Type B pancreatic cell (in vitro differentiated cells): ENCODE measurements around the gene ZSCAN1. TPM values are rescaled to one million over a fixed set of nuclear protein-coding genes. Genes with fewer than 3 reads are reported as not detected.

Experiments
- DNase-seq: peaks from one replicate; pipeline ENCODE4 v3.0.0; 2021; ENCODE audit warnings: mixed read lengths; ENCODE audit not compliant: unreplicated experiment; ENCODE audit errors: extremely low spot score
- H3K27ac Mint-ChIP-seq: 2 replicates; pipeline ENCODE4 v1.8.0; 2021; ENCODE audit warnings: mild to moderate bottlenecking, mixed read lengths
- H3K27me3 Mint-ChIP-seq: 2 replicates; pipeline ENCODE4 v1.8.0; 2021; ENCODE audit warnings: mixed read lengths
- H3K36me3 Mint-ChIP-seq: 2 replicates; pipeline ENCODE4 v1.8.0; 2021; ENCODE audit warnings: mixed read lengths
- H3K4me1 Mint-ChIP-seq: one replicate; pipeline ENCODE4 v1.8.0; 2021; ENCODE audit warnings: mixed read lengths; ENCODE audit not compliant: unreplicated experiment
- H3K4me3 Mint-ChIP-seq: 2 replicates; pipeline ENCODE4 v1.8.0; 2021; ENCODE audit warnings: mild to moderate bottlenecking, mixed read lengths
- H3K9me3 Mint-ChIP-seq: 2 replicates; pipeline ENCODE4 v1.8.0; 2021; ENCODE audit warnings: mixed read lengths
- CTCF ChIP-seq: fragments of 200-600 bp; sonication (generic); conservative IDR thresholded peaks from 2 replicates; pipeline ENCODE4 v1.5.0; 2021; ENCODE audit warnings: antibody characterized with exemption, mild to moderate bottlenecking
- total RNA-seq: library from RNA; stranded (reverse); gene quantifications from 2 replicates; pipeline ENCODE4 v1.2.1, GENCODE V29; 2021; ENCODE audit warnings: low replicate concordance

The ZSCAN1 gene
- total RNA-seq, 1 donor from 2014 or later: 1.9 TPM

GRCh38 chr19:58088521-58089052 lies 54.8 kb downstream of the ZSCAN1 start:
- Mint-ChIP-seq H3K9me3 (peaks cover 5% of the 10 kb centered on the region), H3K27me3 (no peaks in the 10 kb centered on the region), H3K27ac (no peak overlapping the region), H3K36me3 (peaks cover 33% of the 10 kb centered on the region), H3K4me3 (no peak overlapping the region), H3K4me1 (no peaks in the 10 kb centered on the region)
- TF ChIP-seq CTCF: no peak
- DNase-seq: no peak

GRCh38 chr19:58089846-58090245 lies 56.0 kb downstream of the ZSCAN1 start:
- H3K9me3 Mint-ChIP-seq: no peaks in the 10 kb centered on the region
- no peaks in the 10 kb centered on the region for H3K27me3 Mint-ChIP-seq
- TF ChIP-seq CTCF: no peak
- no peak overlapping the region for H3K4me3 Mint-ChIP-seq
- H3K36me3 Mint-ChIP-seq: peaks cover 27% of the 10 kb centered on the region
- H3K4me1 Mint-ChIP-seq: no peaks in the 10 kb centered on the region
- no peak overlapping the region for H3K27ac Mint-ChIP-seq
- DNase-seq: no peak

DNA sequence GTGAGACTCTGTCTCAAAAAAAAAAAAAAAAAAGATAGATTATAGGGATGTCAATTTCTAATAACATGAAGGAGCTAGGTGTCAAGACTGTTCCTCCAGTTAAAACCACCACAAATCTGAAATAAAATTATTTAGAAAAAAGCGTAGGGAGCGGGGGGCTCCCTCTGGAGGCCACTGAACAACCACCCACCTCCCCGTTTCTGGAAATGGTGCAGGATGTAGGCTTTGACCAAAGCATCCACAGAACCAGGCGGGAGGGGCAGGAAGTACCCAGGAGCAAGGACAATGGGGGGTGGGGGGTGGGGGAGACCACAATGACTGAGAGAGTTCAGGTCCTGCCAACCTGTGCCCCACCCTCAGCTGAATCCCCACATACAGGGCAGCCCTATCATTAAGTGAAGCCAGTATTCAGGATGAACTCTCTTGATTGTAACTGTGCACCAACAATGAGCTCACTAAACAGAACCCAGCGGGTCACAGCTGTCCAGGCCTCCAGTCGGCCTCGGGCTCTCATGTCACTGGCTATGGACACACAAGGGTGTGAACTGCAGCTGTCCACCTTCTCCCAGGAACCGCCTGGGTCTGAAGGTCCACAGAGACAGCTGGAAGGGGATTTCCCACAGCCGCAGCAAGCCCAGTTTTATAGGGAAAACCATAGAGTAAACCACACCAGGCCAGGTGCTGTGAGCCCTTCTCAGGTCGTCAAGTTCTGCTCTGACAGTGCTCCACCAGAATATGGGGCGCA lies 57.6 kb downstream of the ZSCAN1 start:
- Mint-ChIP-seq H3K4me3 (no peak overlapping the region), H3K27me3 (no peaks in the 10 kb centered on the region), H3K27ac (peak overlapping the region; percentile 48), H3K9me3 (no peaks in the 10 kb centered on the region), H3K36me3 (peaks cover 31% of the 10 kb centered on the region), H3K4me1 (no peaks in the 10 kb centered on the region)
- no peak for TF ChIP-seq CTCF
- no peak for DNase-seq

DNA sequence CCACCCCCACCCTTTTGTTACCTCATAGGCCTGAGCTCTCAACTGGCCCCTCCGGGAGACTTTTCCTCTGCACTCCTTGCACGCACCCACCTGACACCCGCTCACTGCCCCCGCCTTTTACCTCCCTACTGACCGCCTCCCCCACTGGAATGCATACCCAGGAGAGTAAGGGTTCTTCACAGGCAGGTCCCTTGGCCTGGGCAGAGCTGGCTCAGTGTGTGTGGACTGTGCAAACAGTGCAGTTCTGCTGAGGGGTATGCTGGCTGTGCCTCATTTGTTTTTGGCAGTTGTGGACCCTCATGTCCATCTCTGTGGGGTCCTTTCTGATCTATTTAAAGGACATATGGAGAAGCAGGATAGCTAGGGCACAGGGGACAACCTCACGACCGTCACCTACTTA lies 59.2 kb downstream of the ZSCAN1 start:
- Mint-ChIP-seq H3K4me3 (no peak overlapping the region), H3K27ac (no peak overlapping the region), H3K9me3 (peaks cover under 1% of the 10 kb centered on the region)

GRCh38 chr19:58095328-58095727 lies 61.5 kb downstream of the ZSCAN1 start:
- no peak for DNase-seq
- H3K9me3 Mint-ChIP-seq: peaks cover 6% of the 10 kb centered on the region
- peaks cover 7% of the 10 kb centered on the region for H3K4me1 Mint-ChIP-seq
- TF ChIP-seq CTCF: no peak
- peaks cover 20% of the 10 kb centered on the region for H3K36me3 Mint-ChIP-seq
- no peak overlapping the region for H3K27ac Mint-ChIP-seq
- H3K4me3 Mint-ChIP-seq: no peak overlapping the region
- H3K27me3 Mint-ChIP-seq: no peaks in the 10 kb centered on the region

More for the DNA sequence above, 59.2 kb downstream of the ZSCAN1 start:
- TF ChIP-seq CTCF: no peak
- peaks cover 22% of the 10 kb centered on the region for H3K36me3 Mint-ChIP-seq
- peaks cover under 1% of the 10 kb centered on the region for H3K4me1 Mint-ChIP-seq
- no peak for DNase-seq
- no peaks in the 10 kb centered on the region for H3K27me3 Mint-ChIP-seq
